Mesenchymal stem cell (in vitro differentiated cells and primary cell): ENCODE data around the gene SLFN13.
"Not testable (repeated sequence)": the region's sequence is repeated elsewhere in the genome, so short reads cannot be mapped to it uniquely, and the experiment has no call there.

Experiments used
- DNase-seq: peaks from one replicate; pipeline ENCODE4 v3.0.0-alpha.2; 2013
- H2AFZ ChIP-seq: one replicate; pipeline ENCODE4 v1.6.1; 2013; ENCODE audit warnings: low read depth, mild to moderate bottlenecking, control low read depth, inconsistent platforms, low read length, moderate library complexity
- H2AK5ac ChIP-seq: 2 replicates; pipeline ENCODE4 v1.6.1; 2013; ENCODE audit warnings: low read length, moderate library complexity, mild to moderate bottlenecking, inconsistent platforms; ENCODE audit not compliant: severe bottlenecking
- H2BK120ac ChIP-seq: one replicate; pipeline ENCODE4 v1.6.1; 2013; ENCODE audit warnings: low read depth, mild to moderate bottlenecking, inconsistent platforms, low read length, moderate library complexity
- H2BK12ac ChIP-seq, 2 experiments: one replicate each; pipeline ENCODE4 v1.6.1; 2013; ENCODE audit warnings: inconsistent platforms in 2 of 2, low read length in 2 of 2, mild to moderate bottlenecking in 2 of 2, moderate library complexity in 2 of 2, control low read depth in 1 of 2
- H2BK15ac ChIP-seq: one replicate; pipeline ENCODE4 v1.6.1; 2013; ENCODE audit warnings: mild to moderate bottlenecking, low read depth, inconsistent platforms; ENCODE audit not compliant: poor library complexity, severe bottlenecking
- H2BK5ac ChIP-seq: 2 replicates; pipeline ENCODE4 v1.6.1; 2013; ENCODE audit warnings: low read depth, mild to moderate bottlenecking, low read length, control low read depth, inconsistent platforms; ENCODE audit not compliant: poor library complexity, severe bottlenecking
- H3K14ac ChIP-seq, 2 experiments: one replicate each; pipeline ENCODE4 v1.6.1; 2013; ENCODE audit warnings: inconsistent platforms in 2 of 2, low read length in 2 of 2, control low read depth in 1 of 2, mild to moderate bottlenecking in 1 of 2, moderate library complexity in 1 of 2
- H3K18ac ChIP-seq, 2 experiments: one replicate each; pipeline ENCODE4 v1.6.1; 2013; ENCODE audit warnings: inconsistent platforms in 2 of 2, low read length in 2 of 2, control low read depth in 1 of 2, low read depth in 1 of 2, mild to moderate bottlenecking in 1 of 2
- H3K23ac ChIP-seq, 2 experiments: one replicate each; pipeline ENCODE4 v1.6.1; 2013; ENCODE audit warnings: inconsistent platforms in 2 of 2, low read length in 2 of 2, mild to moderate bottlenecking in 2 of 2, moderate library complexity in 2 of 2, control low read depth in 1 of 2
- H3K27ac ChIP-seq: 2 replicates; pipeline ENCODE4 v1.5.1; 2013; ENCODE audit warnings: mild to moderate bottlenecking, moderate library complexity, low read length, control low read depth, inconsistent platforms; ENCODE audit not compliant: poor library complexity, severe bottlenecking
- H3K27me3 ChIP-seq, 2 experiments: 2 replicates each; pipeline versions ENCODE4 v1.6.1 to v1.7.0; 2013; ENCODE audit warnings: low read length in 2 of 2, mild to moderate bottlenecking in 2 of 2, moderate library complexity in 2 of 2, control low read depth in 1 of 2, inconsistent platforms in 1 of 2; ENCODE audit not compliant: control insufficient read depth in 1 of 2, insufficient read depth in 1 of 2
- H3K36me3 ChIP-seq, 2 experiments: 2 replicates each; pipeline versions ENCODE4 v1.6.1 to v1.7.0; 2013; ENCODE audit warnings: low read length in 2 of 2, control low read depth in 1 of 2, inconsistent platforms in 1 of 2, low read depth in 1 of 2, mild to moderate bottlenecking in 1 of 2; ENCODE audit not compliant: insufficient read depth in 2 of 2, control insufficient read depth in 1 of 2
- H3K4ac ChIP-seq, 2 experiments: one replicate each; pipeline ENCODE4 v1.6.1; 2013; ENCODE audit warnings: inconsistent platforms in 2 of 2, low read length in 2 of 2, mild to moderate bottlenecking in 2 of 2, moderate library complexity in 2 of 2, control low read depth in 1 of 2, low read depth in 1 of 2
- H3K4me1 ChIP-seq: 2 replicates; pipeline ENCODE4 v1.6.1; 2013; ENCODE audit warnings: low read depth, low read length, control low read depth; ENCODE audit not compliant: control insufficient read depth, insufficient read depth
- H3K4me2 ChIP-seq: 2 replicates; pipeline ENCODE4 v1.6.1; 2013; ENCODE audit warnings: low read length, mild to moderate bottlenecking, inconsistent platforms; ENCODE audit not compliant: poor library complexity, severe bottlenecking
- H3K4me3 ChIP-seq, 2 experiments: 2 replicates each; pipeline versions ENCODE4 v1.5.1 to v1.7.0; 2013; ENCODE audit warnings: low read length in 2 of 2, mild to moderate bottlenecking in 2 of 2, control low read depth in 1 of 2, low read depth in 1 of 2; ENCODE audit not compliant: insufficient read depth in 1 of 2
- H3K79me1 ChIP-seq: replicated peaks from 2 replicates; pipeline ENCODE4 v1.6.1; 2013; ENCODE audit warnings: mild to moderate bottlenecking, control low read depth, low read length, inconsistent platforms; ENCODE audit not compliant: poor library complexity, severe bottlenecking
- H3K9ac ChIP-seq: 2 replicates; pipeline ENCODE4 v1.7.0; 2013; ENCODE audit warnings: mild to moderate bottlenecking, low read length, moderate library complexity
- H3K9me3 ChIP-seq: 2 replicates; pipeline ENCODE4 v1.7.0; 2013; ENCODE audit warnings: mild to moderate bottlenecking, low read length; ENCODE audit not compliant: control insufficient read depth
- H4K8ac ChIP-seq: one replicate; pipeline ENCODE4 v1.6.1; 2013; ENCODE audit warnings: inconsistent platforms, mild to moderate bottlenecking, low read length, moderate library complexity
- H4K91ac ChIP-seq: one replicate; pipeline ENCODE4 v1.6.1; 2013; ENCODE audit warnings: mild to moderate bottlenecking, low read length, inconsistent platforms
- WGBS: methylation state at CpG from one replicate; pipeline ENCODE4 v1.1.7; 2013; ENCODE audit warnings: mixed read lengths; 5-methylcytosine and 5-hydroxymethylcytosine counted together

SLFN13 gene

DNA sequence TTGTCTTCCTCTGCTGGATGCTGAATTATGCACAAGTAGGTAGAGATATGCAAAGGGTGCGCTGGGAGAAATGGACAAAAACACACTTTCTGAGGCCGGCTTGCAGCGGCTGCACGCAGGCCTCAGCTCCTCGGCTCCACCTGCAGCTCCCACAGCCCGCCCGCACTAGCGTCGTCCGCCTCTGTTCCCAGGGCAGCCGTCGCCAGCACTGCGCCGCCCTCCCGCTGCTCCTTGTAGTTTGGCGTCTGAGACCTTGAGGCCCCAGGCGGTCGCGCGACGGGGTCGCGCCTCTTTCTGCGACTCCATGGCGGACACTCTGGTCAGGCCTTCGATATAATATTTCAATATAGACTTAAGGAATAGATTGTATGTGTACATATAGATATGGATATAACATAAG lies 41.0 kb downstream of the SLFN13 start:
- Histone ChIP-seq H3K4ac (no peak overlapping the region), H3K4me1 (no peaks in the 10 kb centered on the region), H3K79me1 (peaks cover 20% of the 10 kb centered on the region), H2AFZ (no peak overlapping the region), H3K36me3 (peaks cover 26 to 57% of the 10 kb centered on the region in 2 experiments), H2BK15ac (no peak overlapping the region), H2BK5ac (no peak overlapping the region), H3K23ac (no peak overlapping the region), H4K91ac (no peak overlapping the region), H3K9me3 (no peaks in the 10 kb centered on the region), H3K18ac (no peak overlapping the region), H2BK120ac (no peak overlapping the region), H2AK5ac (no peak overlapping the region), H3K27ac (no peak overlapping the region), H3K4me3 (no peak overlapping the region), H3K27me3 (no peaks in the 10 kb centered on the region), H3K4me2 (no peak overlapping the region), H3K9ac (no peak overlapping the region), H4K8ac (no peak overlapping the region), H3K14ac (no peak overlapping the region), H2BK12ac (no peak overlapping the region)
- 99% methylated on average over 21 of the region's 26 CpGs for WGBS
- no peak for DNase-seq

DNA sequence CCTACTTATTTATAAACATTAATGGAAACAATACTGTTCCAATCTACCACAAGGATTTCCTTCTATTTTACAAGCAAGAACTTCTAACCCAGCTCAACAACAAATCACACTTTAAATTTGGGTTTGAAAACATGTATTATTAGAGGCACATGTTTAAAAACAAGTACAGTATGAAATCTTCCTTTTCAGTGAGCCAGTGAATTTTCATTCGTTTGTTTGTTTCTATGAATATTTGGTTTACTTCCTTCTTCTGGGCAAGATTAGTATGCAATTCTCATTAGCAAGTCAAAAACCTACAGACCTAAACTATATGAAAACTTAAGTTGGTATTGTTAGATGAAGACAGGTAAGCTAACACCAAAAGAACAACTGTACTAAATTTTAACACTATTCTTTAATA lies 42.0 kb downstream of the SLFN13 start:
- no peak overlapping the region for H2BK15ac ChIP-seq
- no peak overlapping the region for H3K27ac ChIP-seq
- no peak overlapping the region for H2BK120ac ChIP-seq
- H3K4me1 ChIP-seq: no peaks in the 10 kb centered on the region
- no CpG with 5 or more reads among the region's 1 CpG for WGBS
- no peak overlapping the region for H4K91ac ChIP-seq
- no peak overlapping the region for H2BK12ac ChIP-seq
- no peak overlapping the region for H4K8ac ChIP-seq
- no peak overlapping the region for H3K18ac ChIP-seq
- no peak overlapping the region for H2BK5ac ChIP-seq
- no peak for DNase-seq
- H3K79me1 ChIP-seq: peaks cover 20% of the 10 kb centered on the region
- no peak overlapping the region for H3K23ac ChIP-seq
- no peak overlapping the region for H2AFZ ChIP-seq
- no peak overlapping the region for H3K9ac ChIP-seq
- H3K4me2 ChIP-seq: no peak overlapping the region
- no peaks in the 10 kb centered on the region for H3K9me3 ChIP-seq
- no peaks in the 10 kb centered on the region for H3K27me3 ChIP-seq
- H3K4me3 ChIP-seq: no peak overlapping the region
- H3K36me3 ChIP-seq: peaks cover 26 to 48% of the 10 kb centered on the region in 2 experiments
- H3K14ac ChIP-seq: no peak overlapping the region
- H3K4ac ChIP-seq: no peak overlapping the region
- no peak overlapping the region for H2AK5ac ChIP-seq

DNA sequence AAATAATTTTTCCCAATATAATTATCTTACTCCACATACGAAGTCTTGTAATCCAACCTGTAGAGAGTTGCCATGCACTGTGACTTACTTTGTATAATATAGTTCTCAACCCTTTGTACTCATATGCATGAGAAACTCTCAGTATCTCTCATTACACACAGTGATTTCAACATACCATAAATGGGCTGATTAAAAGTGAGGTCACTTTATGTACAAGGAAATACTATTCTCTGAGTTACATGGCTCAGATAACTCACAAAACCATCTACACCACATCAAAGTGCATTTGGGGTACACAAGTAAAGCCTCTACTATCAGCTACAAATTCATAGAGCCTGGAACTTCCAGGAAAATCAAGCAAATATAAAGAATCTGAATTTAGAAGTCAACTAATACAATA lies 44.2 kb downstream of the SLFN13 start:
- H3K14ac ChIP-seq: no peak overlapping the region
- no peaks in the 10 kb centered on the region for H3K9me3 ChIP-seq
- no peak overlapping the region for H4K91ac ChIP-seq
- H3K4ac ChIP-seq: no peak overlapping the region
- no peak for DNase-seq
- H3K36me3 ChIP-seq: peaks cover 17 to 26% of the 10 kb centered on the region in 2 experiments
- H3K27ac ChIP-seq: no peak overlapping the region
- no peak overlapping the region for H3K4me2 ChIP-seq
- H2BK15ac ChIP-seq: no peak overlapping the region
- 100% methylated on average over 1 of the region's 1 CpG for WGBS
- no peak overlapping the region for H2AK5ac ChIP-seq
- H3K4me3 ChIP-seq: no peak overlapping the region
- no peak overlapping the region for H4K8ac ChIP-seq
- no peak overlapping the region for H2BK12ac ChIP-seq
- no peaks in the 10 kb centered on the region for H3K27me3 ChIP-seq
- no peaks in the 10 kb centered on the region for H3K4me1 ChIP-seq
- no peak overlapping the region for H2BK5ac ChIP-seq
- H3K18ac ChIP-seq: no peak overlapping the region
- H3K79me1 ChIP-seq: peaks cover 8% of the 10 kb centered on the region
- no peak overlapping the region for H3K23ac ChIP-seq
- no peak overlapping the region for H3K9ac ChIP-seq
- no peak overlapping the region for H2AFZ ChIP-seq
- H2BK120ac ChIP-seq: no peak overlapping the region

DNA sequence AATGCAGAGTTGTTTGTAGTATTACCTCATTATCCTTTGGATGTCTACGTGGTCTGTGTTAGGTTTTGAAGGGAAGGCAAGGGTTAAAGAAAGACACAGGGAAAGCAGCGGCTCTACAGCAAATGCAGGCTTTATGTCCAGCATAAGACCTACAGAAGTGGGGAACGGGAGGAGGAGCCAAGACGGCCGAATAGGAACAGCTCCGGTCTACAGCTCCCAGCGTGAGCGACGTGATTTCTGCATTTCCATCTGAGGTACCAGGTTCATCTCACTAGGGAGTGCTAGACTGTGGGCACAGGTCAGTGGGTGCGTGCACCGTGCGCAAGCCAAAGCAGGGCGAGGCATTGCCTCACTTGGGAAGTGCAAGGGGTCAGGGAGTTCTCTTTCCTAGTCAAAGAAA lies 54.8 kb downstream of the SLFN13 start:
- not testable (repeated sequence) for H3K23ac ChIP-seq, H3K14ac ChIP-seq, DNase-seq, H3K4me1 ChIP-seq, H3K9ac ChIP-seq, H2AFZ ChIP-seq, H2BK15ac ChIP-seq, H3K27me3 ChIP-seq, H3K27ac ChIP-seq, H3K18ac ChIP-seq, H2AK5ac ChIP-seq, H2BK5ac ChIP-seq, H2BK12ac ChIP-seq, H3K36me3 ChIP-seq, H3K4ac ChIP-seq, H3K9me3 ChIP-seq, H4K91ac ChIP-seq, H4K8ac ChIP-seq, H3K4me2 ChIP-seq, H3K79me1 ChIP-seq, H2BK120ac ChIP-seq, H3K4me3 ChIP-seq
- WGBS: 87% methylated on average over 13 of the region's 13 CpGs
